Suprapubic skin (tissue), 4 donors: ENCODE measurements around the gene KPNA6. TPM values are rescaled to one million over a fixed set of nuclear protein-coding genes. Genes with fewer than 3 reads are reported as not detected.

Experiments used
- DNase-seq, 2 donors: peaks; one replicate each; pipeline ENCODE4 v3.0.0-alpha.2; 2019; ENCODE audit warnings: low spot score in 2 of 2
- H3K27ac ChIP-seq: fragments of 200-600 bp; sonication (generic); one replicate; pipeline ENCODE4 v1.5.1; 2019
- H3K27me3 ChIP-seq: fragments of 200-600 bp; sonication (generic); one replicate; pipeline ENCODE4 v1.5.1; 2019
- H3K36me3 ChIP-seq: fragments of 200-600 bp; sonication (generic); one replicate; pipeline ENCODE4 v1.5.1; 2019
- H3K4me1 ChIP-seq: fragments of 200-600 bp; sonication (generic); one replicate; pipeline ENCODE4 v1.5.1; 2019
- H3K4me3 ChIP-seq: fragments of 200-600 bp; sonication (generic); one replicate; pipeline ENCODE4 v1.5.1; 2019; ENCODE audit warnings: mild to moderate bottlenecking
- H3K9me3 ChIP-seq: fragments of 200-600 bp; sonication (generic); one replicate; pipeline ENCODE4 v1.5.1; 2019
- CTCF ChIP-seq, 2 donors: fragments of 200-600 bp in 1 of 2; fragments of 450-650 bp in 1 of 2; sonication (generic) in 1 of 2; IDR thresholded peaks; one replicate each; pipeline ENCODE4 v1.5.1; 2016 to 2019; ENCODE audit warnings: antibody characterized with exemption in 2 of 2, mild to moderate bottlenecking in 1 of 2, moderate library complexity in 1 of 2
- EP300 ChIP-seq: sonication (generic); formaldehyde crosslinking; IDR thresholded peaks from one replicate; pipeline ENCODE4 v1.6.1; 2017; ENCODE audit warnings: antibody characterized with exemption
- POLR2A ChIP-seq, 2 donors: fragments of 450-650 bp; IDR thresholded peaks; one replicate each; pipeline ENCODE4 v1.6.1; 2017; ENCODE audit warnings: antibody characterized with exemption in 2 of 2, mild to moderate bottlenecking in 2 of 2, moderate library complexity in 2 of 2
- POLR2AphosphoS5 ChIP-seq, 3 donors: sonication (generic); formaldehyde crosslinking; IDR thresholded peaks; one replicate each; pipeline ENCODE4 v1.6.1; 2017; ENCODE audit warnings: antibody characterized with exemption in 3 of 3
- WGBS: methylation state at CpG from one replicate; pipeline ENCODE4 v1.1.5; 2018; 5-methylcytosine and 5-hydroxymethylcytosine counted together
- total RNA-seq, 4 donors: library from RNA; depleted of rRNA; stranded (reverse); fragments of >200 nt; gene quantifications; one replicate each; pipeline ENCODE4 v1.1.0, GENCODE V29; 2016

KPNA6 gene
- total RNA-seq, 4 donors from 2014 or later, result 42.4 to 52.3 (median 46.5) TPM

GRCh38 chr1:32066489-32066873 lies 41.4 kb upstream of the KPNA6 start:
- H3K4me3 ChIP-seq, result no peak overlapping the region
- H3K27me3 ChIP-seq, result no peaks in the 10 kb centered on the region
- H3K36me3 ChIP-seq, result peaks cover 6% of the 10 kb centered on the region
- peak in 1 of 2 donors; percentile 82 for DNase-seq
- H3K4me1 ChIP-seq, result peaks cover 41% of the 10 kb centered on the region
- no peaks in the 10 kb centered on the region for H3K9me3 ChIP-seq
- no peak overlapping the region for H3K27ac ChIP-seq
- no peak for TF ChIP-seq POLR2A (IDR thresholded peaks at IDR 0.05)
- TF ChIP-seq CTCF (IDR thresholded peaks at IDR 0.05), result no peak
- peak; percentile 12 to 63 (median 53) for TF ChIP-seq POLR2AphosphoS5 (IDR thresholded peaks at IDR 0.05)
- TF ChIP-seq EP300, result no peak
- 3% methylated on average over 4 of the region's 4 CpGs for WGBS

- TF ChIP-seq CTCF (IDR thresholded peaks at IDR 0.05) (no peak), EP300 (no peak), POLR2A (IDR thresholded peaks at IDR 0.05) (no peak), POLR2AphosphoS5 (IDR thresholded peaks at IDR 0.05) (no peak)
- Histone ChIP-seq H3K36me3 (peaks cover 4% of the 10 kb centered on the region), H3K4me1 (peaks cover 46% of the 10 kb centered on the region), H3K9me3 (no peaks in the 10 kb centered on the region), H3K27me3 (no peaks in the 10 kb centered on the region), H3K27ac (no peak overlapping the region), H3K4me3 (no peak overlapping the region)
- WGBS, result 74% methylated on average over 5 of the region's 5 CpGs
- DNase-seq, result no peak
Measured at GRCh38 chr1:32068957-32069588, 38.8 kb upstream of the KPNA6 start.

- no peak for DNase-seq
- TF ChIP-seq POLR2A (IDR thresholded peaks at IDR 0.05), result no peak
- TF ChIP-seq CTCF (IDR thresholded peaks at IDR 0.05), result no peak
- TF ChIP-seq POLR2AphosphoS5 (IDR thresholded peaks at IDR 0.05), result no peak
- TF ChIP-seq EP300, result no peak
- 13% methylated on average over 14 of the region's 14 CpGs for WGBS
- Histone ChIP-seq H3K36me3 (peaks cover 22% of the 10 kb centered on the region), H3K4me3 (peak overlapping the region; percentile 84), H3K27me3 (no peaks in the 10 kb centered on the region), H3K4me1 (peaks cover 39% of the 10 kb centered on the region), H3K9me3 (no peaks in the 10 kb centered on the region), H3K27ac (peak overlapping the region; percentile 84)
Measured at GRCh38 chr1:32071758-32072621, 35.9 kb upstream of the KPNA6 start.

- no peaks in the 10 kb centered on the region for H3K9me3 ChIP-seq
- WGBS, result 0% methylated on average over 21 of the region's 67 CpGs
- TF ChIP-seq POLR2AphosphoS5 (IDR thresholded peaks at IDR 0.05) (peak in 2 of 3 donors; percentile 86 to 92), EP300 (no peak), CTCF (IDR thresholded peaks at IDR 0.05) (no peak), POLR2A (IDR thresholded peaks at IDR 0.05) (peak in 1 of 2 donors; percentile 20)
- H3K27ac ChIP-seq, result peak within 1 kb of the TSS; percentile 84
- H3K4me3 ChIP-seq, result peak within 1 kb of the TSS; percentile 84
- H3K36me3 ChIP-seq, result peaks cover 30% of the 10 kb centered on the region
- peaks cover 31% of the 10 kb centered on the region for H3K4me1 ChIP-seq
- H3K27me3 ChIP-seq, result no peaks in the 10 kb centered on the region
- peak; percentile 95 to 97 for DNase-seq
Measured at GRCh38 chr1:32072622-32073298, 35.1 kb upstream of the KPNA6 start, which contains the start of gene TMEM39B. Gene TMEM39B, plus strand, starts transcription at chr1:32072939. Its CDS starts 109 bp downstream, at chr1:32073048.
